ENCODE results near the gene EDC4.
"Not testable (repeated sequence)": the region's sequence is repeated elsewhere in the genome, so short reads cannot be mapped to it uniquely, and the experiment has no call there.

Gene EDC4

DNA sequence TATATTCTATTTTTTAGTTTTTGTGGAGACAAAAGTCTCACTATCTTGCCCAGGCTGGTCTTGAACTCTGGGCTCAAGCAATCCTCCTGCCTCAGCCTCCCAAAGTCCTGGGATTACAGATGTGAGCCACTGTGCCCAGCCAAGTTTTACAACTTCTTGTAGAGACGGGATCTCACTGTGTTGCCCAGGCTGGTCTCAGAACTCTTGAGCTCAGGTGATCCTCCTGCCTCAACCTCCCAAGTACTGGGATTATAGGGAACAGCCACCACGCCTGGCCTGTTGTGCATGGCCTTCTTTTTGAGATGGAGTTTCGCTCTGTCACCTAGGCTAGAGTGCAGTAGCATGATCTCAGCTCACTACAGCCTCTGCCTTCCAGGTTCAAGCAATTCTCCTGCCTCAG lies 19.2 kb upstream of the EDC4 start:
- FAIRE-seq: no peak

DNA sequence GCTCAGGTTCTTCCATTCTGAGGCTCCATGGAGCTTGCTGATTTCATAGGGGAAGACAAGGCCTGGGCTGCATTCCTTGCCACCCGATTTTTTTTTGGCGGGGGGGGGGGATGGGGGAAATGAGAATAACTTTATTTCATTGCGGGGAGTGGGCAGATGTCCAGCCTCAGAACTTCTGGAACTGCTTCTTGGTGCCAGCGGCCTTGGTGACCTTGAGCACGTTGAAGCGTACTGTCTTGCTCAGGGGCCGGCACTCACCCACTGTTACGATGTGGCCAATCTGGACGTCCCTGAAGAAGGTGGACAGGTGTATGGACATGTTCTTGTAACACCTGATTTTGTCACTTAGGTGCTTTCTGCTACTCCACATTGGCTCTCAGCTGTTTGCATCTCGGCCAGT lies 17.1 kb upstream of the EDC4 start:
- FAIRE-seq: no peak

DNA sequence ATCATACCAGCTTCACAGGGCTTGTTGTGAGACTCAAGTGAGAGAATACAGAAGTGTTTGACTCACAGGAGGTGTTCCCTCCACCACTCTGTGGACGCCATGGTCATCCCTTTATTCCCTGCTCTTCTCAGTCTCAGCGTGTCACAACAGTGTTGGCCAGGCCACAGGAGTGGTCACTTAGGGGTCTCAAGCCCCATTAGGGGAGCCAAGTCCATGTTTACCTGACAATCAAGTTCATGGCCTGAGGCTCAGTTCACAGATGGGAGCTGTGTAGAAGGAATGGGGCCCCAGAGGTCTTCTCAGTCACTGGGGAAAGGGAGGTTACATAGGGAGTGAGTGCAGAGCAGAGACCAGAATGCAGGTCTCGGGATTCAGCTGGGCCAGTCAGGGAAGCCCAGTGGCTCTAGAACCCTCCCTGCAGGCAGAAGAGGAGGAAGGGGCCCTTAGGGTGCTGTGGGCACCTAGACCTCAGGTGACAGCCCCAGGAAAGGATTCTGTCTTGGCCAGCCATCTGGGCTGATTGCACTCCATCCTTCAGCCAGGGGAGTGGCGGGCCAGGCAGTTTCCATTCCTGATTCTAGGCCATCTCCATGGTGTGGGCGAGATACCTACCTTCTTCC lies 15.8 kb upstream of the EDC4 start:
- FAIRE-seq: no peak

DNA sequence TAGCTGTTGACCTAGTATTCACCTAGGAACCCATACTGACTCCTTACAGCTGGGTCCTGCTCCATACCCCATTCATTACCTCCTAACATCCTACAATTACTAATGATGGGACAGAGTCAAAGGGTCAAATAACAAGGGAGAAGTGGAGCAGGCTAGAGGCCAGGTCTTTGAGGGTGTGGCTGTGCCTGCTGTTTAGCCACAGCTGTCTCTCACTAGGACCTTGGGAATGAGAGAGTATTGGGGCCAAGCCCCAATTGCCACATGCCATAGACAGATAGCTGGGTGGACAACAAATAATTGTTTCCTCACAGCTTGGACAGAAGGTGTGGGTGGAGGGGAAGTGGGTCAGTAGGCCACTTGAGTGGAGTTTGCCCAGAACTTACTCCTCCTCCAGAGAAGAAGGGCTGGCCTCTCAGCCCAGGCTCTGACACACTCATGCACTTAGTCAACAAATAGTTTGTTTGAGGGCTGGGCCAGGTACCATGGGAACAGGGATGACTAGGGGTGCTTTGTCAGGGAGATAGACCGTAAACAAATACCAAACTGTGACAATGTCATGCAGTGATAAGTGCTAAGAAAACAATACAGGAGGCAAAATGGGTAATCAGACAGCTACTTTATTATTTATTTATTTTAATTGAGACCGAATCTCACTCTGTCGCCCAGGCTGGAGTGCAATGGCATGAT lies 15.2 kb upstream of the EDC4 start:
- no peak for FAIRE-seq

DNA sequence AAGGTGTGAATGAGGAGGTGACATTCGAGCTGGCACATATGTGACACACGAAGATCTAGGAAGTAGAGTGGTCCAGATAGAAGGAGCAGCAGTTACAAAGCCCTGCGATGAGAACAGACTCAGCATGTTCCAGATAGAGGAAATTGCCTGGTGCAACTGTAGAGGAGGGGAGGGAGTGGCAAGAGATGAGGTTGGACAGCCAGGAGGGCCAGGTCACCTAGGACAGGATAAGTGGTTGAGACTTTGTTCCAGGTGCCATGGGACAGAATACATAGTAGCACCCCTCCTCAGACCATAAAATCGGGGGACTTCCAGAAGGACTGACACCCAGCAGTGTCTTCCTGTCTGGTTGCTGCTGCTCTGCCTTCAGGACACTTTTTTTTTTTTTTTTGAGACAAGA lies 14.4 kb upstream of the EDC4 start:
- no peak for FAIRE-seq

DNA sequence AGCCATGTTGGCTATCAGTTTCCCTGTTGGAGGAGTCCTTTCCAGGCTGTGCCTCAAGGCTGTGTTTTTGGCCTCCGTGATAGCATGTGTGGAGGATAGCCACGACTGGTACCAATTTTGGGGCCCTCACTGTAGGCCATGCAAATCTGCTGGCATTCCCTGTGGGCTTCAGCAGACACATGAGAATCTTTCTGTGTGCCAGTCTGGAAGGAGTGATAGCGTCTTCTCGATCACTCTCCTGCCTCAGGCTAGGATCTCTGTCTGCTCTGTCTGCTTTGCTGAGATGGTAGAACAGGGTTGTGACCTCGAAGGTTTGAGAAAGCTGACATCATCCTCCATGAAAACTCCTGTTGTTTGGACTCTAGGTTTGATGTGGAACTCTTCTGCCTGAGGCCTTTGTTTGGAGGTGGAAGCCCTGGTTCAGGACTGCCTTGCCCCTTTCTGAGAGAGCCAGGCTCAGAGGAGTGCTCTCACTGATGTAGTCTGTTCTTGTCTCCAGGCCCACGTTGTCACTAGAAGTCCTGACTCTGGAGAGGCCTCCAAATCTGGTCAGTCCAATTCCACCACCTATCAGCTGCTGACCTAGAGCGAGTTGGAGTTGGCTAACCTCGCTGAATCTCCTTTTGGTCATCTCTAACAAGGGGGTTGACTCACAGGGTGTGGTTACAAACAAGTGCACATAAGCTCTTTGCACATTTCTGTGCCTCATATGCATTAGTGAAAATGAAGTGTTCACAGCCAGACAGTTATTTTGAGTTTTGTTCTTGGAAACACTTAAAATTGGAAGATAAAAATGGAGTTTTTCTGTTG lies 12.1 kb upstream of the EDC4 start:
- FAIRE-seq: no peak

DNA sequence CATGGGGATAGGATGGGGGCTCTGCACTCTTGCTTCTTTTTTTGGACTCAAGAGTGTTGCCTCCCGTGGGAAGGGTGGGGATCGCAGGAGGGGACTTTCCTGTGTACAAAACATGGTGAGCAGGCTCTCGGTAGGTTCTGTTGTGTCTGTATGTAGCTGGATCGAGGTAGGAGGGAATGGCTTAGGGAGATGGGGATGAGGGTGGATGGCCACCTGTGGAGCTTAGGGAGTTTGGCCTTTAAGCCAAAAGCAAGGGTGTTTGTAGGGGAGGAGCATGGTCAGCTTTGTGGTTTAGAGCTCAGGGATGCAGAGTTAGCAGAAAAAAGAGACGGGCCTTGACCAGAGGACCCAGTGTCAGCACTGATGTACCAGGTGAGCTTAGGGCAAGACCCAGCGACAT lies 11.0 kb upstream of the EDC4 start:
- no peak for FAIRE-seq

DNA sequence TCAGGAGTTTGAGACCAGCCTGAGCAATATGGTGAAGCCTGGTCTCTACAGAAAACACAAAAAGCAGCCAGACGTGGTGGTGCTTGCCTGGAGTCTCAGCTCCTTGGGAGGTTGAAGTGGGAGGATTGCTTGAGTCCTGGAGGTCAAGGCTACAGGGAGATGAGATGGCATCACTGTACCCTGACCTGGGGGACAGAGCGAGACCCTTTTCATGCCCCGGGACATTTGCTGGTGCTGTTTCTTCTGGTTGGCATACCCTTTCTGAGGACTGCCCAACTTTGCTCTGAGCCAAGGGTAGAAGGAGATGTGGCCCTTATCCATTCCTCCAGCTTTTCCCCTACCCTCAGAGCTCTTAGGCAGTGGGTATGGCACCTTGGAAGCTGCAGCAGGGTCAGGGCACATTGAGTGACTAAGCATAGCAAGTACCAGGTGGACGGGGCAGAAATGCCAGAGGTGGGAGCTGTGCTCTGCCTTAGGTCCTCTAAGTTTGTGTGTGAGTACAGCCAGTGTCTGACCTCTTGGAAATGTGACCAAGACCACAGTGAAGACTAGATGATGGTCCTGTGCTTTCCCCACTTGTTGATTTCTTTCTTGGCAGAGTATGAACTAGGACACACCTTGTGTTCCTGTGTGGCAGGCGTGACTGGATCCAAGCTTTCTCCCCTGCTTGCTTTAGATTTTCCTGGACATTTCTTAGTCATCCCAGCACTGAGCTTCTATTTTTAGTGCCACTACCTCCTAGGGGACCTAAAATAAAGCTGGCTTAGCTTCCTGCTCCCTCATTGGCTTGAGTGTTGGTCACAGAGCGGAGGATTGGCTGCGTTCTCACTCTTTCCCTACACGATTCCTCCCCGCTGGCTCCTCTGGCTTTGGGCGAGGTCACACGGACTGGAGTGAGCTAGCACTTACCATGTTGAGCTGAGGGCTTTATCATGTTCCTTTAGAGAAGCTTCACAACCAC lies 9.9 kb upstream of the EDC4 start:
- FAIRE-seq: no peak

DNA sequence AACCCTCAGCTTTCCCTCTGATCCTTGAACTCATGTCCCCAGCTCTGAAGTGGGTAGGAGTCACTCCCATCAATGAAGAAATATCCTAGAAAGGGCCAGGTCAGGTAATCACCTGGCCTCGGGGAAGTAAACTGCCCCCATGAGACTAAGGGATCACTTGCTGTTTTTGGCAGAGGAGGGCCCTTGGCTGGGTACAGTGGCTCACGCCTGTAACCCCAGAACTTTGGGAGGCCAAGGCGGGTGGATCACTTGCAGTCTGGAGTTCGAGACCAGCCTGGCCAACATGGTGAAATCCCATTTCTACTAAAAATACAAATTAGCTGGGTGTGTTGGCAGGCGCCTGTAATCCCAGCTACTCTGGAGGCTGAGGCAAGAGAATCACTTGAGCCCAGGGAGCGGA lies 8.8 kb upstream of the EDC4 start:
- not testable (repeated sequence) for FAIRE-seq

DNA sequence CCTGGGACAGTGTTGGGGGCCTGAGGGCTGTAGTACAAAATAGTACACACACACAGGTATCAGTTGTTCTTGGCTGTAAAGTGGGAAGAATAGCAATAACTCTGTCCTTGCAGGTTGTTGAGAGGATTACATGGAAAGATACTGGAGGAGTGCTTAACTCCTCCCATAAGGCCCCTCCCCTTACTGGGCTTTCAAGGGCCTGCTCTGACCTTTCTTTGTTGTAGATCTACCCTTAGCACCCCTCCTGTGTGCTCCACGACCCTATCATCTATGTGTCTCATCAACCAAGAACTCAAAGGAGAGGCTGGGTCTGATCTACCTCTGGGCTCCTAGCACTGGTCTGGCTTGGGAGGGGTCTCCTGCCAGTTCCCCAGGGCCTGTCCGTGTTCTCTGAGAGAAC lies 8.3 kb upstream of the EDC4 start:
- no peak for FAIRE-seq

DNA sequence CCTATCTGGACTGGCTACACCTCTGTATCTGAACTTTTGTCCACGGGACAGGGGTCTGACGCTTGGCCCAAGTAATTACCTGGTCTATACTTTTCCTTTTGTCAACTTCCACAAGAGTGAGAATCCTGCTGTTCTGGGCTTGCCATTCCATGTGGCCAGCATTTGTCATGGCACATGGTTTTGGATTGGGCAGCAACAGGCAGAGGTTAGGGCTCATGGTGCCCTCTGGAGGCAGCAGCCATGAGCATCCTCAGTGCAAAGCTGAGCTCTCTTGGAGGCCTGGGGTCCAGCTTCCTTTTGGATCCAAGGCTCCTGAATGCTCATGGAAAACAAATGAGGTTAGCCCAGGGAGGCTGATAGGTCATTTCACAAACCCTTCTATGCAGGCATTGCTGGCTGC lies 7.5 kb upstream of the EDC4 start:
- no peak for FAIRE-seq

DNA sequence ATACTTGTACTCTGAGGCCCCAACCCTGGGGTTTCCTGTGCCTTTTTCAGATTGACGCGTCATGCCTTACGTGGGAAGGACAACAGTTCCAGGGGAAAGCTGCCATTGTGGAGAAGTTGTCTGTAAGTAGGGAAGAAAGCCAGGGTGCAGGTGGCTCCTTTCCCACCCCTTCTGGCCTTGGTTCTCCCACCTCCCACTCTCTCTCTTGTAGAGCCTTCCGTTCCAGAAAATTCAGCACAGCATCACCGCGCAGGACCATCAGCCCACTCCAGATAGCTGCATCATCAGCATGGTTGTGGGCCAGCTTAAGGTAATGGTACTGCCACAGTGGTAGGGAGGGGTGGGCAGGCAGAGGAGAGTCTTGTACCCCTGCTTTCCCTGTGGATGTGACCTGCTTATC lies 4.6 kb upstream of the EDC4 start:
- no peak for FAIRE-seq

DNA sequence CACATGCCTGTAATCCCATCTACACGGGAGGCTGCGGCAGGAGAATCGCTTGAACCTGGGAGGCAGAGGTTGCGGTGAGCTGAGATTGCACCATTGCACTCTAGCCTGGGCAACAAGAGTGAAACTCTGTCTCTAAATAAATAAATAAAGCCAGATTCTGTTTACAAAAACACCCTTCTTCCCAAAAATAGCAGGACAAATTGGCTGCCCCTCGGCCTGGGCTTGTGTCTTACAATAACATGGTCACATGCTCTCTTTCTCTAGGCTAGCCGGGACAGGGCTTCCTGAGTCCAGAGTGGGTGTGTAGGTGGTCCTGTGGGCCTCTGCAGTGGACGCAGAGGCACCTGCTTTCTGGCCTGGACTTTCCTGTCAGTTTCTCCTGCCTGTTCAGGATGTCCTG lies 3.2 kb upstream of the EDC4 start:
- no peak for FAIRE-seq

DNA sequence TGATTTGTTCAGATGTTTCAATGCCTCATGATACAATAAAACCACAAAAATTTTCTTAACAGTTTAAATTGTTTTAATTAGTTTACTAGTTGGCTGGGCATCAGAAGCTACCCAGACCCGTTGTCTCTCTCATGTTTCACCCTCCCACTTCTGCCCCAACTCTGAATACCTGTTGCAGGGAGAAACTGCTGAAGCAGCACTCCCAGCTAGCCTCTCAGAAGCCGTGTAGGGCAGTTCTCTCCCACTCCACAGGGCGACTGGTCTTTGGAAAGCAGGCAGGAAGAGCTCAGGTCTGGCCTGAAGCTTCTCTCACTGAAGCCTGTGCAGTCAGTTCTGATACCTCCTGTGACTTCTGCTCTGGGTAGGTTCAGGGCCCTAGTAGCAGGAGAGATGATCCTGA lies 1.6 kb upstream of the EDC4 start:
- no peak for FAIRE-seq

DNA sequence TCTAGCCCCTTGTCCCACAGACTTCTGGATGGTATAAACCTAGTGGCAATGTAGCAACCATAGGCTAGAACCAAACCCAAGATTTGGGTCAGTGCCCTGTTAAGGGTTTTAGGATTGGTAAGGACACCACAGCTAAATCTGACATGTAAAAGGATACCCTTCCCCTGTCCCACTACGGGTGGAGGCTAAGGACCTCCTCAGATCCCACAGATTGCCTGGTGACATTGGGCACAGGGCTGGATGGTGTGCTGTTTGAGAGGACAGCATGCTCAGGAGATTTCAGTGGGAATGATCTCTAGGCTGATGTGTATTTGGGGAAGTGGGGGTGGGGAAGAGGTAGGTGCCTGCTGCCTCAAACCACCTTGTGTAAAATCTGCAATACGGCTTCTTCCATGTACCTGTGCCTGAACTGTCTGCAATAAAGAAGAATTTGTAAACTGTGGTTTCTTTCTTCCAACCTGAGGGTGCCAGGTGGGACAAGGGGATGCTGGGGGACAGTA lies 671 bp upstream of the EDC4 start:
- FAIRE-seq: no peak

DNA sequence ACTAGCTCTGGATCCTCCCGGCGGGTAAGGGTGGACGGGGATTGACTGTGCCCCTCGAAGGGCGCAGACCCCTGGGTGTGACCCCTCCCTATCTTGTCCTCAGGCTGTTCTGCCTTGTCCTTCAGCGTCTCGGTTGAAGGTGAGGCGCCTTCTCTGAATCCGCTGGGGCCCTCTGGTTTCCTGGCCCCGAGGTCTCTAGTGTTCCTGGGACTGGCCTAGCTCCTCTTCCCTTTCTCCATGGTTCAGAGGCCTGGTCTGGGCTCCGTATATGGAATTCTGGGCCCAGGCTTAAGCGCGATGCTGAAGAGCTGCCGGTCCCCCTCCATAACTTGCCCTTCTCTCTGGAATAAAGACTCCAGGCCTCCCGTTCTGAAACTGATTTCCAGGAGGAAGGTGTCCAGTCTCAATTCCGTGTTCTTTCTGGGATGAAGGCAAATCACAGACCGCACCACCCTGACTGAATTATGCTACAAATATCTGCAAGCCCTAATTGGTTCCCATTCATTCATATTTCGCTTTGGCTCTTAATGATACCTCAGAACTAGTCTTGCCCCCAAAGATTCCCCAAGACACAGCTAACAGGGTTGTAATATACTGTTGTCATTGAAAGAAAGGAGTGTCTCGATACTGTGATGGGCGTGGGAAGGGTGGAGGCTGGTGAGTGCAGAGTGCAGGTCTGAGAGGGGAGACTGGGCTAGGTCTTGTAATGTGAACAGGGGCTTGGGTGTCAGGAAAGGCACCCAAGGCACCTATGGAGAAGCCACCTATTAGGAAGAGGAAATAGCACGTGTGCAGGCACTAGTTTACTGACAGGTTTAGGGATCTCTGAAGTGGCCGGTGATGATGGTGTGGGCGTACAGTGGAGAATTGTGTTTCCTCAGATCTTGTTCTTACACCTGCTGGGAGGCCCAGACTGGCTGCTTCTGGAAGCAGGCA lies 851 bp downstream of the EDC4 start:
- no peak for FAIRE-seq

DNA sequence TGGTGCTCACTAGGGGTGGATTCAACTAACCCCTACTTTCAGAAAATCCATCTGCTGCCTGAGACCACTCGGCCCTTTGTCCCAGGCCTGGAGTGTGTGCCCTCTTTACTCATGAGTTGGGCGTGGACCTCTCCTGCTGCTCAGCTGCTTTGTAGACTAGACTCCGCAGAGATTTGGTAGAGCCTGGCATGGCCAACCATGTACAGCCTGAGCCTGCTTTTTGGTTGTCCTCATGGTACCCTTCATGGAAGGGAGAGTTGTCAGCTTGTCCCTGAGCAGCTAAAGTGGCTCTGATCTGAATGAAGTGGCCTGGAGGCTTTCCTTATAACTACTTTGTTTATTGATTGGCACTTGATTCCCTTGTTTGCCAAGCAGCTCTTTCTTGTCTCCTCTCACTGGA lies 1.5 kb downstream of the EDC4 start:
- no peak for FAIRE-seq

DNA sequence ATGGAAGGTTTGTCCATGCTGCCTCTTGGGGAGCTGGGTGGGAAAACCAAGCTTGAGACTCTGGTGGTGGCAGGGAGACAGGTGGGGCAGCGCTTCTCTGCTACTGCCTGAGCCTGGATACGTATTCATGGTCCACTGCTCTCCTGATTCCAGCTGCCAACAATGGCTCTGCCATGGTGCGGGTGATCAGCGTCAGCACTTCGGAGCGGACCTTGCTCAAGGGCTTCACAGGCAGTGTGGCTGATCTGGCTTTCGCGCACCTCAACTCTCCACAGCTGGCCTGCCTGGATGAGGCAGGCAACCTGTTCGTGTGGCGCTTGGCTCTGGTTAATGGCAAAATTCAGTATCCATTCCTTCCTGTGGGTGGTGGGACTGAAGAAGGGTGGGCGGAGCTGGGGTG lies 4.2 kb downstream of the EDC4 start:
- FAIRE-seq: no peak

DNA sequence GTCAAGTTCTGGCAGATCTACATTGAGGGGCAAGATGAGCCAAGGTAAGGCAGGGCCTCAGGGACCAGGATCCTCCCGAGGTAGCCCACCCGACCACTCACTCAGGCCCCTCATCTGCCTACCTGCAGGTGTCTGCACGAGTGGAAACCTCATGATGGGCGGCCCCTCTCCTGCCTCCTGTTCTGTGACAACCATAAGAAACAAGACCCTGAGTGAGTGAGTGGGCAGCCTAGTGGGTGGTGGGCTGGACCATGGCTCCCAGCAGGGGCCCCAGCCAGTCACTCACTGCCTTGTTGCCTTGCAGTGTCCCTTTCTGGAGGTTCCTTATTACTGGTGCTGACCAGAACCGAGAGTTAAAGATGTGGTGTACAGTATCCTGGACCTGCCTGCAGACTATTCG lies 5.4 kb downstream of the EDC4 start:
- FAIRE-seq: no peak

DNA sequence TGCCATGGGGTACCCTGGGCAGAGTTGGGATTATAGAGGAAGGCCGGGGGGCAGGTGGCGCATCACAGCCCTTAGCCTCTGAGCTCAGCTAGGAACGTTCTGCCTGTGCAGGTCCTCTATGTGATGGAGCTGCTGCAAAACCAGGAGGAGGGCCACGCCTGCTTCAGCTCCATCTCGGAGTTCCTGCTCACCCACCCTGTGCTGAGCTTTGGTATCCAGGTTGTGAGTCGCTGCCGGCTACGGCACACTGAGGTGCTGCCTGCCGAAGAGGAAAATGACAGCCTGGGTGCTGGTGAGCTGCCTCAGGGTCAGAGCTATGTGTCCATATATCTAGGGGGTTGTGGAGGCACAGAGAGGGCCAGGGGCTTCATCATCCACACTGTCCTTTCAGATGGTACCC lies 6.0 kb downstream of the EDC4 start:
- no peak for FAIRE-seq

DNA sequence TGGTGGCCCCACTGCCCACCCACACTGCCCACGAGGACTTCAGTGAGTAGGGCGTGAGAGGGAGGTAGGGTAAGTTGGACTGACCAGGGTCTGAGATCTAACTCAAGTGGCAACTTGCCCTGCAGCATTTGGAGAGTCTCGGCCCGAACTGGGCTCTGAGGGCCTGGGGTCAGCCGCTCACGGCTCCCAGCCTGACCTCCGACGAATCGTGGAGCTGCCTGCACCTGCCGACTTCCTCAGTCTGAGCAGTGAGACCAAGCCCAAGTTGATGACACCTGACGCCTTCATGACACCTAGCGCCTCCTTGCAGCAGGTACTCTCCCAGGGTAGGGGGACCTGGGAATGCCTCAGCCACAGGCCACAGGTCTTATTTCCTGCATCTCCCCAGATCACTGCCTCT lies 6.6 kb downstream of the EDC4 start:
- FAIRE-seq: no peak

DNA sequence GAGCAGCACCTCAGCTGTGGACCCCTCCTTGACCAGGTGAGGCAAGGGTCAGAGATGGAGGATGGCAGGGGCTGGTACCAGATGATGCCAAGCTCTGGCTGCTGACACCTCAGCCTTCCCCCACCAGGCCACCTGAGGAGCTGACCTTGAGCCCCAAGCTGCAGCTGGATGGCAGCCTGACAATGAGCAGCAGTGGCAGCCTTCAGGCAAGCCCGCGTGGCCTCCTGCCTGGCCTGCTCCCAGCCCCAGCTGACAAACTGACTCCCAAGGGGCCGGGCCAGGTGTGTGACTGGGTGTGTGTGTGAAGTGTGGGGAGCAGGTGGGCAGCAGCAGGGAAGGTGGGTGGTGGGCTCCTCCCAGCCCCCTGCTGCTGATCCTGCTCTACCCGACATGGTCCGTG lies 7.1 kb downstream of the EDC4 start:
- FAIRE-seq: no peak
